Glutamatergic neuron (in vitro differentiated cells): Measurements from ENCODE around the gene GPC6. TPM values are rescaled to one million over a fixed set of nuclear protein-coding genes. Genes with fewer than 3 reads are reported as not detected.

Experiments
- DNase-seq: peaks from one replicate; pipeline ENCODE4 v3.0.0; 2022
- H3K27ac Mint-ChIP-seq: one replicate; pipeline ENCODE4 v1.8.0; 2020; ENCODE audit warnings: mild to moderate bottlenecking, mixed read lengths, inconsistent platforms; ENCODE audit not compliant: unreplicated experiment
- H3K27me3 Mint-ChIP-seq: one replicate; pipeline ENCODE4 v1.8.0; 2020; ENCODE audit warnings: mild to moderate bottlenecking, moderate library complexity, mixed read lengths, inconsistent platforms; ENCODE audit not compliant: unreplicated experiment
- H3K36me3 Mint-ChIP-seq: one replicate; pipeline ENCODE4 v1.8.0; 2020; ENCODE audit warnings: mild to moderate bottlenecking, mixed read lengths, inconsistent platforms; ENCODE audit not compliant: unreplicated experiment
- H3K4me1 Mint-ChIP-seq: one replicate; pipeline ENCODE4 v1.8.0; 2020; ENCODE audit warnings: mild to moderate bottlenecking, low read depth, mixed read lengths, inconsistent platforms; ENCODE audit not compliant: unreplicated experiment
- H3K4me3 Mint-ChIP-seq: one replicate; pipeline ENCODE4 v1.8.0; 2020; ENCODE audit warnings: mild to moderate bottlenecking, mixed read lengths, inconsistent platforms; ENCODE audit not compliant: unreplicated experiment
- H3K9me3 Mint-ChIP-seq: one replicate; pipeline ENCODE4 v1.8.0; 2020; ENCODE audit warnings: mild to moderate bottlenecking, moderate library complexity, mixed read lengths, inconsistent platforms; ENCODE audit not compliant: unreplicated experiment
- CTCF ChIP-seq: fragments of 200-600 bp; sonication (generic); IDR thresholded peaks from one replicate; pipeline ENCODE4 v1.5.0; 2021; ENCODE audit not compliant: partially characterized antibody, unreplicated experiment
- total RNA-seq: library from RNA; stranded (reverse); fragmentation: NEBNext Ultra II Directional; extraction: Animal tissue kit (Norgen Biotek cat#: 25700); gene quantifications from one replicate; pipeline ENCODE4 v1.2.1, GENCODE V29; 2021; ENCODE audit not compliant: unreplicated experiment

Gene GPC6
- total RNA-seq, 1 donor from 2014 or later, result 11.8 TPM

DNA sequence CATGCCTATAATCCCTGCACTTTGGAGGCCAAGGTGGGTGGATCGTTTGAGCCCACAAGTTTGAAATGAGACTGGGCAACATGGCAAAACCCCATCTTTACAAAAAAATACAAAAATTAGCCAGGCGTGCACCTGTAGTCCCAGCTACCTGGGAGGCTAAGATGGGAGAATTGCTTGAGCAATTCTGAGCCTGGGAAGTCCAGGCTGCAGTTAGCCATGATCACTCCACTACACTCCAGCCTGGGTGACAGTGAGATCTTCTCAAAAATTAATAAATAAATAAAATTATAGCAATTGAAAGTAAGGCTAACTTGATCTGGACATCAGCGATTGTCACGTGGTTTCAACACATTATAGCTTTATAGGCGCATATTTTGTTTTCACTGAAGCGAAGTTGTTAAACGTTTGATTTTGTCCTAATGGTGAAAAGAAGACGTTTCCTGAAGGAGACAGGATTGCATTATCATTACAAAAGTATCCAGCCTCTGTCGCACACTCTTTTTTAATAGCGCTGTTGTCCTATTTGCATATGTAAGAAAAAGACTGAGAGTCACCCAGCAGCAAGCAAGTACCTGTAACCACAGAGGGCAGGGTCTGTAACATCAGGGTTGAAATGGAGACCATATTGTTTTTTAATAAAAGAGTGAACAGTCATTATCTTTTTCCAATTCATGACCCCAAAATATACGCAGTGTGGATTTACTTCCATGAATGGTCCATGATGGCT is 917.2 kb downstream of the GPC6 start:
- no peak for TF ChIP-seq CTCF
- Mint-ChIP-seq H3K4me3 (no peak overlapping the region), H3K27ac (no peak overlapping the region), H3K4me1 (peaks cover 7% of the 10 kb centered on the region), H3K36me3 (no peaks in the 10 kb centered on the region), H3K27me3 (peaks cover 5% of the 10 kb centered on the region), H3K9me3 (no peaks in the 10 kb centered on the region)
- no peak for DNase-seq

DNA sequence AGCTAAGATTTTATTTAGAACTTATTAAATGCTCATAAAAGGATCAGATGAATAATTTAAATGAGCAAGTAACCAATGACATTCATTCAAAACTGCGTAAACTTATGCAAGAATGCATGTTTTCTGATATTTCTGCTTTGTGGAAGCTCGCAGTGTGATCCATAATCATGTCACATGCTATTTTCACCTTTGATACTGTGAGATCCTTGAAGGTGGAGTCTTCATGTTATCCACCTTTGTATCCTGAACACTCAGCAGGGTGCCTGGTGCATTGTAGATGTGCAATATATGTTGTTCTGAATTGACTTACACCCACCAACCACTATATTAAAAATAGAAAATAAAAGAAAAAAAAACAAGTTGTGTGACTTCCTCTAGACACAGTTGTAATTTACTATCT is 919.4 kb downstream of the GPC6 start:
- Mint-ChIP-seq H3K36me3 (no peaks in the 10 kb centered on the region), H3K27me3 (peaks cover under 1% of the 10 kb centered on the region), H3K9me3 (no peaks in the 10 kb centered on the region), H3K27ac (no peak overlapping the region), H3K4me3 (no peak overlapping the region), H3K4me1 (peaks cover 1% of the 10 kb centered on the region)
- TF ChIP-seq CTCF, result no peak
- DNase-seq, result no peak

DNA sequence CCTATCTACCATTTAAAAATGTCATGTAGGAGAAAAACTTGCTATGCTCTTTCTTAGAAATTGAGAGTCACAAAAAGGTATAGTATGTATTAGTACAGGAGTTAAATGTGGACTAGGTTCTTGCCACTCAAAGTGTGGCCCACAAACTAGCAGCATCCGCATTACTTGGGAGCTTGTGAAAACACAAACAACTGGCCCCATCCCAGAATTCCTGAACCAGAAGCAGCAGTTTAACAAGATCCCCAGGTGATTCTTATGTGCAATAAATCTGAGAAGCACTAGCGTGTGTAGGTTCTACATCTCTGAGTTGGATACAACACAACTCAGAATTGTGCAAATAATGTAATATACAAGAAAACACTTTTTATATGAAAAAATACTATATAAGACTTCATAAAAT is 927.0 kb downstream of the GPC6 start:
- no peak overlapping the region for H3K4me3 Mint-ChIP-seq
- no peak for DNase-seq
- no peaks in the 10 kb centered on the region for H3K36me3 Mint-ChIP-seq
- peaks cover 5% of the 10 kb centered on the region for H3K4me1 Mint-ChIP-seq
- no peak for TF ChIP-seq CTCF
- H3K9me3 Mint-ChIP-seq, result no peaks in the 10 kb centered on the region
- H3K27me3 Mint-ChIP-seq, result peaks cover 5% of the 10 kb centered on the region
- H3K27ac Mint-ChIP-seq, result no peak overlapping the region

DNA sequence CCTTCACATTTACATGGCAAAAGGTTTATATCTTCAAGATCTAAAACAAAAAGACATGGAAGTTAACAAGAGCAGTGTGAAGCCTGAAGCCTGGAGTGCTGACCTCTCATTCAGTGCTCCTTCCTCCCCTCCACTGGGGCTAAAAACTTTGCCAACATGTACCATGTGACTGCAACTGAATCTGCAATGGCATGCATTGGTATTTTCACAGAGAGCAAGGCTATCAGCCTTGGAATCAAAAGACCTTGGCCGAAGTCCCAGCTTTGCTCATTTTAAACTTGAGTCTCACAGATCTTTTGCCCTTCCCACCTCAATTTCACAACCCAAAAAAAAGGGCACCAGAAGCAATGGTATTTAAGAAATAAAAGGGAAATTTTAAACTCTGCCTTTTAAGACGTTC is 927.8 kb downstream of the GPC6 start:
- H3K27me3 Mint-ChIP-seq, result peaks cover 5% of the 10 kb centered on the region
- H3K4me1 Mint-ChIP-seq, result peaks cover 5% of the 10 kb centered on the region
- TF ChIP-seq CTCF, result no peak
- no peak overlapping the region for H3K27ac Mint-ChIP-seq
- H3K9me3 Mint-ChIP-seq, result no peaks in the 10 kb centered on the region
- DNase-seq, result no peak
- H3K4me3 Mint-ChIP-seq, result no peak overlapping the region
- H3K36me3 Mint-ChIP-seq, result no peaks in the 10 kb centered on the region

DNA sequence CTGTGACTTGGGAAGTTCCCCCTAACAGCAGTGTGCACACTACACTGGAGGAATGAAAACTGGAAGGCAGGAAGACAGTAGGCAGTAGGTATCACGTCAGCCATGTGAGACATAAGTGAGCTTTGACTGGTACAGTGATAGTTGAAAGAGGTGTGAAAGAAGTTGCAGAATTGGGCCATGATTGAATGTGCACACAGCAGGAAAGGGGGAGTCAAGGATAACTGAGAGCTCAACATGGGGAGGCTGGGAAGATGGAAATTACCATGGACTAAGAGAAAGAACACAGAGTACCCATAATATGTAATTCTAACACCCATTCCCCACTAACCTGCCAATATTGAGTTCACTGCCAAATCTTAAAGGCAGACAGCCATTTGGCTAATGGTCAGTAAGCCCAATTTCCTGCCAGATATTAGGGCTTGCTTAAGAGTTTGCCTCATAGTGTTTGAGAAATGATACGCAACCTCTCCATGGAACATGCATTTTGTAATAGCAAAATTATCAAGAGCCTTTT is 931.2 kb downstream of the GPC6 start:
- Mint-ChIP-seq H3K4me1 (peaks cover 4% of the 10 kb centered on the region), H3K36me3 (peaks cover 4% of the 10 kb centered on the region), H3K27me3 (peaks cover 5% of the 10 kb centered on the region), H3K4me3 (no peak overlapping the region), H3K27ac (no peak overlapping the region), H3K9me3 (no peaks in the 10 kb centered on the region)
- DNase-seq, result no peak
- TF ChIP-seq CTCF, result no peak
